Gastroesophageal sphincter (tissue), 3 donors: ENCODE data around the gene SPINK8.

Experiments used
- POLR2A ChIP-seq, 2 donors: fragments of 450-650 bp; IDR thresholded peaks; one replicate each; pipeline ENCODE4 v1.6.1; 2017; ENCODE audit warnings: antibody characterized with exemption in 2 of 2, mild to moderate bottlenecking in 2 of 2, moderate library complexity in 1 of 2
- TF ChIP-seq, protein P1 (sequence below), 4 experiments: fragments of 200-600 bp in 2 of 4; fragments of 450-650 bp in 2 of 4; sonication (generic) in 1 of 4; IDR thresholded peaks; one replicate each; pipeline ENCODE4 v1.5.1; 2017 to 2019; ENCODE audit warnings: antibody characterized with exemption in 4 of 4, mild to moderate bottlenecking in 2 of 4, moderate library complexity in 2 of 4

DNA sequence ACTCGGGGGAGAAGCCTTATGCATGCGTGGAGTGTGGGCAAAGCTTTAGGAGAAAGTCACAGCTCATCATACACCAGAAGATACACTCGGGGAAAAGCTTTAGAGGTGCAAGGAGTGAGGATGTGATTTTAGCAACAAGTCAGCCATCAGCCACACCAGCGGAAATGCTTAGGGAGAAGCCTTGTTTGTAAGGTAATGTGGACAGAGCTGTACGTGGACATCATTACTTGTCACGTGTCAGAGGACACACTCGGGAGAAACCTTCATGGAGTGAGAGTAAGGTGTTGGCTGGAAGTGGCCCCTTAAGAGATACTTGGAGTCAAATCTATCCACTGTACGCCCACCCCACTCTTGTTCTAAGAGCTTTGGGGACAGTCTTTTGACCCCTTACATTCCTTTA is 63.9 kb downstream of the SPINK8 start:
- TF ChIP-seq, protein P1, sequence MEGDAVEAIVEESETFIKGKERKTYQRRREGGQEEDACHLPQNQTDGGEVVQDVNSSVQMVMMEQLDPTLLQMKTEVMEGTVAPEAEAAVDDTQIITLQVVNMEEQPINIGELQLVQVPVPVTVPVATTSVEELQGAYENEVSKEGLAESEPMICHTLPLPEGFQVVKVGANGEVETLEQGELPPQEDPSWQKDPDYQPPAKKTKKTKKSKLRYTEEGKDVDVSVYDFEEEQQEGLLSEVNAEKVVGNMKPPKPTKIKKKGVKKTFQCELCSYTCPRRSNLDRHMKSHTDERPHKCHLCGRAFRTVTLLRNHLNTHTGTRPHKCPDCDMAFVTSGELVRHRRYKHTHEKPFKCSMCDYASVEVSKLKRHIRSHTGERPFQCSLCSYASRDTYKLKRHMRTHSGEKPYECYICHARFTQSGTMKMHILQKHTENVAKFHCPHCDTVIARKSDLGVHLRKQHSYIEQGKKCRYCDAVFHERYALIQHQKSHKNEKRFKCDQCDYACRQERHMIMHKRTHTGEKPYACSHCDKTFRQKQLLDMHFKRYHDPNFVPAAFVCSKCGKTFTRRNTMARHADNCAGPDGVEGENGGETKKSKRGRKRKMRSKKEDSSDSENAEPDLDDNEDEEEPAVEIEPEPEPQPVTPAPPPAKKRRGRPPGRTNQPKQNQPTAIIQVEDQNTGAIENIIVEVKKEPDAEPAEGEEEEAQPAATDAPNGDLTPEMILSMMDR (IDR thresholded peaks at IDR 0.05), result no peak
- TF ChIP-seq POLR2A (IDR thresholded peaks at IDR 0.05), result no peak
